Measurements from ENCODE around the gene CDH23.

CDH23 gene

GRCh38 chr10:71582019-71582418 lies 185.3 kb downstream of the CDH23 start:
- H3K4me2 ChIP-seq, result no peak overlapping the region
- no peak overlapping the region for H2AFZ ChIP-seq (ENCODE audit: low read depth)
- no peaks in the 10 kb centered on the region for H3K79me2 ChIP-seq (ENCODE audit: insufficient read depth, low read depth)
- H3K27me3 ChIP-seq (ENCODE audit: insufficient read depth, low read depth), result peaks cover 68% of the 10 kb centered on the region; the same call in 1 of the 2 replicates
- no peaks in the 10 kb centered on the region for H4K20me1 ChIP-seq (ENCODE audit: insufficient read depth)
- H3K36me3 ChIP-seq (ENCODE audit: insufficient read depth), result no peaks in the 10 kb centered on the region
- H3K27ac ChIP-seq, result no peak overlapping the region
- H3K9ac ChIP-seq, result no peak overlapping the region
- TF ChIP-seq, protein P1, sequence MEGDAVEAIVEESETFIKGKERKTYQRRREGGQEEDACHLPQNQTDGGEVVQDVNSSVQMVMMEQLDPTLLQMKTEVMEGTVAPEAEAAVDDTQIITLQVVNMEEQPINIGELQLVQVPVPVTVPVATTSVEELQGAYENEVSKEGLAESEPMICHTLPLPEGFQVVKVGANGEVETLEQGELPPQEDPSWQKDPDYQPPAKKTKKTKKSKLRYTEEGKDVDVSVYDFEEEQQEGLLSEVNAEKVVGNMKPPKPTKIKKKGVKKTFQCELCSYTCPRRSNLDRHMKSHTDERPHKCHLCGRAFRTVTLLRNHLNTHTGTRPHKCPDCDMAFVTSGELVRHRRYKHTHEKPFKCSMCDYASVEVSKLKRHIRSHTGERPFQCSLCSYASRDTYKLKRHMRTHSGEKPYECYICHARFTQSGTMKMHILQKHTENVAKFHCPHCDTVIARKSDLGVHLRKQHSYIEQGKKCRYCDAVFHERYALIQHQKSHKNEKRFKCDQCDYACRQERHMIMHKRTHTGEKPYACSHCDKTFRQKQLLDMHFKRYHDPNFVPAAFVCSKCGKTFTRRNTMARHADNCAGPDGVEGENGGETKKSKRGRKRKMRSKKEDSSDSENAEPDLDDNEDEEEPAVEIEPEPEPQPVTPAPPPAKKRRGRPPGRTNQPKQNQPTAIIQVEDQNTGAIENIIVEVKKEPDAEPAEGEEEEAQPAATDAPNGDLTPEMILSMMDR (conservative IDR thresholded peaks at IDR 0.05; ENCODE audit: low read depth, low read length), result no peak
- no peaks in the 10 kb centered on the region for H3K4me1 ChIP-seq (ENCODE audit: low read depth, poor library complexity, severe bottlenecking)
- no peak overlapping the region for H3K4me3 ChIP-seq (IDR thresholded peaks at IDR 0.05; ENCODE audit: insufficient read depth, low read depth, low read length)

GRCh38 chr10:71582506-71583475 lies 186.1 kb downstream of the CDH23 start:
- Histone ChIP-seq H3K36me3 (ENCODE audit: insufficient read depth) (no peaks in the 10 kb centered on the region), H3K79me2 (ENCODE audit: insufficient read depth, low read depth) (no peaks in the 10 kb centered on the region), H3K4me2 (no peak overlapping the region), H3K27me3 (ENCODE audit: insufficient read depth, low read depth) (peaks cover 64% of the 10 kb centered on the region; the same call in 1 of the 2 replicates), H3K4me1 (ENCODE audit: low read depth, poor library complexity, severe bottlenecking) (no peaks in the 10 kb centered on the region), H4K20me1 (ENCODE audit: insufficient read depth) (no peaks in the 10 kb centered on the region), H3K9ac (no peak overlapping the region), H3K27ac (no peak overlapping the region), H2AFZ (ENCODE audit: low read depth) (no peak overlapping the region), H3K4me3 (IDR thresholded peaks at IDR 0.05; ENCODE audit: insufficient read depth, low read depth, low read length) (no peak overlapping the region)
- TF ChIP-seq, protein P1 (conservative IDR thresholded peaks at IDR 0.05; ENCODE audit: low read depth, low read length), result no peak

DNA sequence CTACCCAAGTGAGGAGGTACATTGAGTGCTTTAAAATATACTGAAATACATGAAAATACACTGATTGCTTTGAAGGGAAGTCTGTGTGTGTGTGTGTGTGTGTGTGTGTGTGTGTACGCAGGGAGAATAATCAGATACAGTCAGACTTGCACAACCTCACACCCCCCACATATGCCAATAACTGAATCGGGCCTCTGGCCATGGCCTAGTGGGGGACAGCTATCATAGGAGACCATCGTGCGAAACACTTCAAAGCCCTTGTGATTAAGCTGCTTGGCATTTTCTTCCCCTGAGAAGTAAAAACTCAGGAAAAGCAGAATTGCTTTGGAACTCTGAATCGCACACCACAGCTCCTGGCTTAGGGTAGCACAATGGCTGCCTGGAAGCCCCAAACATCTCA lies 187.7 kb downstream of the CDH23 start:
- H3K36me3 ChIP-seq (ENCODE audit: insufficient read depth), result no peaks in the 10 kb centered on the region
- peaks cover 70% of the 10 kb centered on the region; the same call in 1 of the 2 replicates for H3K27me3 ChIP-seq (ENCODE audit: insufficient read depth, low read depth)
- H3K27ac ChIP-seq, result no peak overlapping the region
- H3K4me2 ChIP-seq, result no peak overlapping the region
- no peak overlapping the region for H3K4me3 ChIP-seq (IDR thresholded peaks at IDR 0.05; ENCODE audit: insufficient read depth, low read depth, low read length)
- no peak overlapping the region for H2AFZ ChIP-seq (ENCODE audit: low read depth)
- no peaks in the 10 kb centered on the region for H4K20me1 ChIP-seq (ENCODE audit: insufficient read depth)
- TF ChIP-seq, protein P1 (conservative IDR thresholded peaks at IDR 0.05; ENCODE audit: low read depth, low read length), result no peak
- no peaks in the 10 kb centered on the region for H3K79me2 ChIP-seq (ENCODE audit: insufficient read depth, low read depth)
- H3K4me1 ChIP-seq (ENCODE audit: low read depth, poor library complexity, severe bottlenecking), result no peaks in the 10 kb centered on the region
- H3K9ac ChIP-seq, result no peak overlapping the region

- Histone ChIP-seq H4K20me1 (ENCODE audit: insufficient read depth) (no peaks in the 10 kb centered on the region), H3K36me3 (ENCODE audit: insufficient read depth) (no peaks in the 10 kb centered on the region), H3K79me2 (ENCODE audit: insufficient read depth, low read depth) (no peaks in the 10 kb centered on the region), H3K27me3 (ENCODE audit: insufficient read depth, low read depth) (peaks cover 75% of the 10 kb centered on the region; the same call in 1 of the 2 replicates), H3K4me2 (no peak overlapping the region), H2AFZ (ENCODE audit: low read depth) (no peak overlapping the region), H3K27ac (no peak overlapping the region), H3K4me1 (ENCODE audit: low read depth, poor library complexity, severe bottlenecking) (no peaks in the 10 kb centered on the region), H3K9ac (no peak overlapping the region), H3K4me3 (IDR thresholded peaks at IDR 0.05; ENCODE audit: insufficient read depth, low read depth, low read length) (no peak overlapping the region)
- TF ChIP-seq, protein P1 (conservative IDR thresholded peaks at IDR 0.05; ENCODE audit: low read depth, low read length), result no peak
These were observed 188.3 kb downstream of the CDH23 start for GRCh38 chr10:71584902-71585563.
